PC-3 (cell line): ENCODE measurements around the gene MYO1H.

Experiments used
- CTCF ChIP-seq: fragments of 300-600 bp; sonication (generic); conservative IDR thresholded peaks from 2 replicates; pipeline ENCODE4 v1.5.1; 2017; ENCODE audit warnings: antibody characterized with exemption, low read depth, mild to moderate bottlenecking, low read length
- EZH2 ChIP-seq: fragments of 300-600 bp; sonication (generic); IDR thresholded peaks from one replicate; pipeline ENCODE4 v1.6.1; 2017; ENCODE audit warnings: antibody characterized with exemption, mild to moderate bottlenecking, low read length; ENCODE audit not compliant: unreplicated experiment
- EZH2phosphoT487 ChIP-seq: fragments of 300-600 bp; sonication (generic); IDR thresholded peaks from 2 replicates; pipeline ENCODE4 v1.6.1; 2018; ENCODE audit warnings: mild to moderate bottlenecking, antibody characterized with exemption, low read length, borderline replicate concordance

GRCh38 chr12:109302770-109303169 lies 44.9 kb upstream of the MYO1H start:
- TF ChIP-seq CTCF (no peak), EZH2 (no peak), EZH2phosphoT487 (no peak)
